SKM-1 (cell line): Measurements from ENCODE around the gene TLR5.

Source experiments
- DNase-seq: peaks from one replicate; lab custom pipeline; 2025; ENCODE audit not compliant: unreplicated experiment; lab: John Stamatoyannopoulos, UW

The TLR5 gene

GRCh38 chr1:223074445-223075300 is 68.4 kb downstream of the TLR5 start:
- no peak for DNase-seq

GRCh38 chr1:223068900-223069665 is 74.0 kb downstream of the TLR5 start:
- no peak for DNase-seq

GRCh38 chr1:223067914-223068313 is 75.1 kb downstream of the TLR5 start:
- DNase-seq = no peak

- no peak for DNase-seq
Measured at GRCh38 chr1:223066415-223066814, 76.6 kb downstream of the TLR5 start.

GRCh38 chr1:223062177-223062576 is 80.9 kb downstream of the TLR5 start:
- DNase-seq = no peak

- DNase-seq = no peak
Measured at GRCh38 chr1:223059526-223059925, 83.5 kb downstream of the TLR5 start.
